Erythroblast (primary cell): ENCODE results near the gene CARS2.
"Not testable (repeated sequence)": the region's sequence is repeated elsewhere in the genome, so short reads cannot be mapped to it uniquely, and the experiment has no call there.

Experiments used
- DNase-seq, 2 experiments: peaks; one replicate each; lab custom pipeline; 2025; lab: John Stamatoyannopoulos, UW
- GATA1 ChIP-seq: IDR thresholded peaks from 2 replicates; pipeline ENCODE4 v1.6.1; 2011; ENCODE audit warnings: low read depth, mild to moderate bottlenecking, control low read depth, low read length, moderate library complexity
- POLR2A ChIP-seq: IDR thresholded peaks from 2 replicates; pipeline ENCODE4 v1.6.1; 2011; ENCODE audit warnings: mild to moderate bottlenecking, low read length

The CARS2 gene

GRCh38 chr13:110683203-110683883 lies 22.6 kb downstream of the CARS2 start:
- DNase-seq, result peak in 1 of 2 experiments; percentile 43
- TF ChIP-seq GATA1, result no peak
- no peak for TF ChIP-seq POLR2A

- no peak for DNase-seq
- TF ChIP-seq POLR2A, result no peak
- no peak for TF ChIP-seq GATA1
These were observed 23.2 kb downstream of the CARS2 start for GRCh38 chr13:110682746-110683145.

GRCh38 chr13:110681868-110682550 lies 23.9 kb downstream of the CARS2 start:
- no peak for DNase-seq
- TF ChIP-seq POLR2A (no peak), GATA1 (no peak)

- no peak for TF ChIP-seq GATA1
- no peak for TF ChIP-seq POLR2A
- peak; percentile 32 to 34 for DNase-seq
These were observed 25.1 kb downstream of the CARS2 start for GRCh38 chr13:110680852-110681251.

- DNase-seq, result no peak
- no peak for TF ChIP-seq GATA1
- TF ChIP-seq POLR2A, result no peak
These were observed 28.0 kb downstream of the CARS2 start for GRCh38 chr13:110677731-110678545.

GRCh38 chr13:110676595-110677587 lies 29.0 kb downstream of the CARS2 start:
- DNase-seq, result no peak
- TF ChIP-seq POLR2A (no peak), GATA1 (no peak)

- not testable (repeated sequence) for DNase-seq
These were observed 36.1 kb downstream of the CARS2 start for GRCh38 chr13:110669814-110670213.

GRCh38 chr13:110669036-110669435 lies 36.9 kb downstream of the CARS2 start:
- DNase-seq, result no peak
- TF ChIP-seq POLR2A, result no peak

GRCh38 chr13:110666255-110666533 lies 39.7 kb downstream of the CARS2 start:
- no peak for DNase-seq
- TF ChIP-seq GATA1 (no peak), POLR2A (no peak)

GRCh38 chr13:110665491-110666254 lies 40.2 kb downstream of the CARS2 start:
- TF ChIP-seq POLR2A, result no peak
- TF ChIP-seq GATA1, result no peak
- DNase-seq, result no peak

GRCh38 chr13:110664673-110665072 lies 41.2 kb downstream of the CARS2 start:
- TF ChIP-seq GATA1, result no peak
- TF ChIP-seq POLR2A, result no peak

GRCh38 chr13:110664041-110664440 lies 41.9 kb downstream of the CARS2 start:
- TF ChIP-seq GATA1 (no peak), POLR2A (no peak)
- DNase-seq, result no peak

More at GRCh38 chr13:110664673-110665072, 41.2 kb downstream of the CARS2 start:
- no peak for DNase-seq
